Uterus (tissue), 2 donors: ENCODE data around the gene C14orf180.

ENCODE experiments used
- POLR2A ChIP-seq, 2 donors: fragments of 450-650 bp; IDR thresholded peaks; one replicate each; pipeline ENCODE4 v1.6.1; 2016; ENCODE audit warnings: antibody characterized with exemption in 2 of 2, mild to moderate bottlenecking in 1 of 2, moderate library complexity in 1 of 2
- TF ChIP-seq, protein P1 (sequence below), 4 experiments: fragments of 200-600 bp in 2 of 4; fragments of 450-650 bp in 2 of 4; sonication (generic) in 2 of 4; IDR thresholded peaks; one replicate each; pipeline ENCODE4 v1.5.1; 2016 to 2019; ENCODE audit warnings: antibody characterized with exemption in 4 of 4, mild to moderate bottlenecking in 2 of 4, moderate library complexity in 1 of 4

DNA sequence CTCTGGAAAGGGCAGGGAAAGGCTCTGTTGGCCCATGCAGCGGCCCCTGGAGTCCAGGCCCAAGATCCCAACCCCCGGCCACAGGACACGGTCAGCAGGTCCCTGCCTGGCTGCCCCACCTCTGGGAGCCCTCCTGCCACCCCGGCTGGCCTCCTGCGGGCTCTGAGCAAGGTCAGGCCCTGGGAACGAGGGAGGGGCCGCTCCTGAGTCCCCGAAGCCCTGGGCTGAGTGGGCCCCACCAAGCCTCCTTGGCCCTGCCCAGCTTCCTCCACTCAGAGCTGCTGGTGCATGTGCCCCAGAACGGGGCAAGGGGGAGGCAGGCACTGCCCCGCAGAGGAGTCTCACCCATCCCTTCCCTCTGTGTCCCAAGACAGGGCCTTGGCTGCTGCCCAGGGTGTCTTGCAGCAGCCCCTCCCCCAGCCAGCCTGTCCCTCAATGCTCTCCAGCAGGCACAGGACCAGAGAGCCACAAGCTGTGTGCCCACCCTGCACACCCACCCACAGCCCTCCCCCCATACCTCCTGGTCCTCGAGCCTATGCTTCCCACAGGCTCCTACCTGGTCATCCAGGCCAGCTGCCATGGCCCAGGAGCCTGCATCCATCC is 7.4 kb upstream of the C14orf180 start:
- TF ChIP-seq, protein P1, sequence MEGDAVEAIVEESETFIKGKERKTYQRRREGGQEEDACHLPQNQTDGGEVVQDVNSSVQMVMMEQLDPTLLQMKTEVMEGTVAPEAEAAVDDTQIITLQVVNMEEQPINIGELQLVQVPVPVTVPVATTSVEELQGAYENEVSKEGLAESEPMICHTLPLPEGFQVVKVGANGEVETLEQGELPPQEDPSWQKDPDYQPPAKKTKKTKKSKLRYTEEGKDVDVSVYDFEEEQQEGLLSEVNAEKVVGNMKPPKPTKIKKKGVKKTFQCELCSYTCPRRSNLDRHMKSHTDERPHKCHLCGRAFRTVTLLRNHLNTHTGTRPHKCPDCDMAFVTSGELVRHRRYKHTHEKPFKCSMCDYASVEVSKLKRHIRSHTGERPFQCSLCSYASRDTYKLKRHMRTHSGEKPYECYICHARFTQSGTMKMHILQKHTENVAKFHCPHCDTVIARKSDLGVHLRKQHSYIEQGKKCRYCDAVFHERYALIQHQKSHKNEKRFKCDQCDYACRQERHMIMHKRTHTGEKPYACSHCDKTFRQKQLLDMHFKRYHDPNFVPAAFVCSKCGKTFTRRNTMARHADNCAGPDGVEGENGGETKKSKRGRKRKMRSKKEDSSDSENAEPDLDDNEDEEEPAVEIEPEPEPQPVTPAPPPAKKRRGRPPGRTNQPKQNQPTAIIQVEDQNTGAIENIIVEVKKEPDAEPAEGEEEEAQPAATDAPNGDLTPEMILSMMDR (IDR thresholded peaks at IDR 0.05) = no peak
- no peak for TF ChIP-seq POLR2A (IDR thresholded peaks at IDR 0.05)
